ENCODE data around the gene VPS13D.

Gene VPS13D

DNA sequence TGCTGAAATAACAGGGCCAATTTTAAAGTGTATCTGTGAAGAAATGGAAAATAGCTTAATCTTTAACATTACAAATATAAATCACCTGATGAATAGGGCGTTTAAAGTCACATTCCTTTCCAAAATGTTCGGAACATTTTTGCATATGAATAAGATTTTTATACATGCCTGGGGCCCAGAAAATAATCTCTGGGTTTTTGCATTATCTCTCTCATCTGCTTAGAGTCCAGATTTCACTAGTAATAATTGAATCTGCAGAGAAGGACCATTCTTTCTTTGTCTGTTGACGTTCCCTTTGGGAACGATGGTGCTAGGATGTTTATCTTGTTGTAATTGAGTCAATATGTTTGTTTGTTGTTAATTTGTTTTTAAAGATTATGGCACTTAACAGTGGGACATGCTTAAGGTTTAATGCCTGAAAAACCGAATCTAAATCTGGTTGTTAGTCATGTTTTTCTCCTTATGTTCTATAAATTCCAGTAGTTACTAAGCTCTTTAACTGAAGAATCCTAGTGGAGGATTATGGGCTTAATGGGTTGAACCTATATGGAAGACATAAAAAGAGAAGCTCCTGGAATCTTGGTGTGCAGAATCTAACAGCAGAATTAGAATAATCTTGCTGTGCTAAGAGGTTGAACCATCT lies 140.6 kb downstream of the VPS13D start:
- Histone ChIP-seq H3K4me3 (ENCODE audit: low read length) (no peak overlapping the region), H3K36me3 (ENCODE audit: control insufficient read depth, insufficient read depth, low read length) (peaks cover 4% of the 10 kb centered on the region), H3K9ac (ENCODE audit: low read length) (no peak overlapping the region), H3K9me3 (ENCODE audit: control insufficient read depth, low read length) (no peaks in the 10 kb centered on the region), H3K27me3 (ENCODE audit: control insufficient read depth, insufficient read depth, low read length) (no peaks in the 10 kb centered on the region), H3K4me1 (ENCODE audit: control insufficient read depth, insufficient read depth, low read length) (no peaks in the 10 kb centered on the region)

- peaks cover 4% of the 10 kb centered on the region for H3K36me3 ChIP-seq (ENCODE audit: control insufficient read depth, insufficient read depth, low read length)
- H3K27me3 ChIP-seq (ENCODE audit: control insufficient read depth, insufficient read depth, low read length), result no peaks in the 10 kb centered on the region
- no peak overlapping the region for H3K9ac ChIP-seq (ENCODE audit: low read length)
- no peaks in the 10 kb centered on the region for H3K4me1 ChIP-seq (ENCODE audit: control insufficient read depth, insufficient read depth, low read length)
- no peaks in the 10 kb centered on the region for H3K9me3 ChIP-seq (ENCODE audit: control insufficient read depth, low read length)
- no peak overlapping the region for H3K4me3 ChIP-seq (ENCODE audit: low read length)
Observed at GRCh38 chr1:12371053-12371452, 141.2 kb downstream of the VPS13D start.

GRCh38 chr1:12372180-12372579 lies 142.3 kb downstream of the VPS13D start:
- no peaks in the 10 kb centered on the region for H3K4me1 ChIP-seq (ENCODE audit: control insufficient read depth, insufficient read depth, low read length)
- H3K9ac ChIP-seq (ENCODE audit: low read length), result no peak overlapping the region
- H3K27me3 ChIP-seq (ENCODE audit: control insufficient read depth, insufficient read depth, low read length), result no peaks in the 10 kb centered on the region
- H3K36me3 ChIP-seq (ENCODE audit: control insufficient read depth, insufficient read depth, low read length), result peaks cover 4% of the 10 kb centered on the region
- H3K4me3 ChIP-seq (ENCODE audit: low read length), result no peak overlapping the region
- no peaks in the 10 kb centered on the region for H3K9me3 ChIP-seq (ENCODE audit: control insufficient read depth, low read length)

- no peaks in the 10 kb centered on the region for H3K4me1 ChIP-seq (ENCODE audit: control insufficient read depth, insufficient read depth, low read length)
- no peak overlapping the region for H3K9ac ChIP-seq (ENCODE audit: low read length)
- no peaks in the 10 kb centered on the region for H3K9me3 ChIP-seq (ENCODE audit: control insufficient read depth, low read length)
- H3K4me3 ChIP-seq (ENCODE audit: low read length), result no peak overlapping the region
- no peaks in the 10 kb centered on the region for H3K27me3 ChIP-seq (ENCODE audit: control insufficient read depth, insufficient read depth, low read length)
- peaks cover 4% of the 10 kb centered on the region for H3K36me3 ChIP-seq (ENCODE audit: control insufficient read depth, insufficient read depth, low read length)
Observed at GRCh38 chr1:12372761-12373160, 142.9 kb downstream of the VPS13D start.

DNA sequence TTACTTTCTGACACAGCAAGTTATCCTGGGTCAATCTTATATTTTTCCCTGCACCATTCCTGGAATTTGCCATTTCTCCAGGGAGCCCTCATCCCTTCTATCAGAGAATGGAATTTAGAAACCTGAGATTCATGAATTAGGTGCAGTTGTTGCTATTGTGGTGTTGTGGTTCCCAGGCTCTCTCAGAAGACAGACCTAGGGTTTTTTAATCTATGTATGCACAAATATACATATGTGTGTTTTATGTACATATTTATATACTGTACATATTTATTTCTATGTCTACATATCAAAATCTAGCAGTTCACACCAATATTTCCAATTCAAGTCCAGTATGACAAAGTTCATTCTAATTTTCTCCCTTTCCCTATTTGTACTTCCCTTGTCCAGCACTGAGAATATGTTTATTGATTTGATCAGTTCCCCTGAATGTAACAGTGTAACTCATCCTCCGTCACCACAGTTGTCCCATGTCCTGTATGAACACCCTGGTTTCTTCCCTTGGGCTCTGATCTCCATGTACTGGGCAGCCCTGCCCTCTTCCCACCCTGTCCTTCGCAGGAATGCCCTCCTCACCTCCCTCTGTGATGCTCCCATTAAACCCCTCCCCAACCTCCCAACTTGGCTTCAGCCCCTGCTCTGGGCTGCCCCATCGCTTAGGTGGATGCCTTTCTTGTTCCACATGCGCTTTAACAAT lies 145.5 kb downstream of the VPS13D start:
- no peak overlapping the region for H3K4me3 ChIP-seq (ENCODE audit: low read length)
- H3K9me3 ChIP-seq (ENCODE audit: control insufficient read depth, low read length), result no peaks in the 10 kb centered on the region
- H3K36me3 ChIP-seq (ENCODE audit: control insufficient read depth, insufficient read depth, low read length), result no peaks in the 10 kb centered on the region
- H3K9ac ChIP-seq (ENCODE audit: low read length), result no peak overlapping the region
- H3K27me3 ChIP-seq (ENCODE audit: control insufficient read depth, insufficient read depth, low read length), result no peaks in the 10 kb centered on the region
- peaks cover 2% of the 10 kb centered on the region for H3K4me1 ChIP-seq (ENCODE audit: control insufficient read depth, insufficient read depth, low read length)

DNA sequence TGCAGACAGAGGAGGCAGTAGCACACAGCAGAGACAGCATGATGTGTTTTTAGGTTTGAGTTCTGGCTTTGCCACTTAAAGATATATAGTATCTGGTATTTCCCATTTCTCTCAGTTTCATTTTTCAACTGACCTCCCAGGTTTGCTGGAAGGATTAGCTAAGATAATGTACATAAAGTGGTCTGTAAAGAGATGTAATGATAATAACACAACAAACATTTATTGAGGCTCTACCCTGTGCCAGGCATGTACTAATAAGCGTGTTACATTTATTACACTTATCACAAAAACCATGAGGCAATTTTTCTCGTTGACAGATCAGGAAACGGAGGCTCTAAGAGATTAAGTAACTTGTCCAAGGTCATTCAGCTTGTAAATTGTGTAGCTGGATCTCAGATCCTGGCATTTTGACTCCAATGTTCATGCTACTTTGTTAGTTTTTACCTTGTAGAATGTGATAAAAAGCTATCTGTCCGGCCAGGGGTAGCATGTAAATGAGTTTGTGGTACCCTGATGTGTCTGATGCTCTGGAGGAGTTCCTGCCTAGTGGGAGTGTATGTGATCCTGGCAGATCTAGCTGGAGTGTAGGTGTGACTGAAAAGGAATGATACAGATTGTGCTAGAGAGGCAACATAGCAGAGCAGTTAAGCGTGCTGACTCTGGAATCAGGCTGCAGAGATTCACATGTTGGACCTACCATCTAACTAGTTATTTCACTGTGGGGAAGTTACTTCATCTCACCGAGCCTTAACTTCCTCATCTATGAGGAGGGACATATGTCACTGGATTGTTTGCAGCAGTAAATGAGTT lies 146.6 kb downstream of the VPS13D start:
- Histone ChIP-seq H3K9me3 (ENCODE audit: control insufficient read depth, low read length) (no peaks in the 10 kb centered on the region), H3K27me3 (ENCODE audit: control insufficient read depth, insufficient read depth, low read length) (no peaks in the 10 kb centered on the region), H3K4me1 (ENCODE audit: control insufficient read depth, insufficient read depth, low read length) (peaks cover 10% of the 10 kb centered on the region), H3K9ac (ENCODE audit: low read length) (no peak overlapping the region), H3K36me3 (ENCODE audit: control insufficient read depth, insufficient read depth, low read length) (no peaks in the 10 kb centered on the region), H3K4me3 (ENCODE audit: low read length) (no peak overlapping the region)

GRCh38 chr1:12380326-12381249 lies 150.8 kb downstream of the VPS13D start:
- Histone ChIP-seq H3K27me3 (ENCODE audit: control insufficient read depth, insufficient read depth, low read length) (no peaks in the 10 kb centered on the region), H3K9me3 (ENCODE audit: control insufficient read depth, low read length) (no peaks in the 10 kb centered on the region), H3K4me3 (ENCODE audit: low read length) (no peak overlapping the region), H3K9ac (ENCODE audit: low read length) (no peak overlapping the region), H3K36me3 (ENCODE audit: control insufficient read depth, insufficient read depth, low read length) (no peaks in the 10 kb centered on the region), H3K4me1 (ENCODE audit: control insufficient read depth, insufficient read depth, low read length) (peaks cover 28% of the 10 kb centered on the region)

DNA sequence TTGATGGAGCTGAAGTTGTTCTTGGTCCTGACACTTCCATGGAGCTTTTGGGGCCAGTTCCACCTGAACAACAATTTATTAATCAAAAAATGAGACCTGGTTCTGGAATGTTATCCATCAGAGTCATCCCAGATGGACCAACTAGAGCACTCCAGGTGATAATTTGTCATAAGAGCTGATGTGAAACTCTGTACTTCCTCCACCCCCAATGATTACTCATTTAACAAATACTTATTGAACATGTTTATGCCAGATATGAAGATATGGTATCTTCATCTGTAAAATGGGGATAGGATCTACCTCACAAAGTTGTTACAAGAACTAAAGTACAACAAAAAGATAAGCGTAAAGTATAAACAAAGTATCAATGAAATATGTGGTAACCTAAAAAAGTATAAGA lies 153.2 kb downstream of the VPS13D start:
- H3K4me3 ChIP-seq (ENCODE audit: low read length), result no peak overlapping the region
- no peaks in the 10 kb centered on the region for H3K9me3 ChIP-seq (ENCODE audit: control insufficient read depth, low read length)
- no peak overlapping the region for H3K9ac ChIP-seq (ENCODE audit: low read length)
- no peaks in the 10 kb centered on the region for H3K27me3 ChIP-seq (ENCODE audit: control insufficient read depth, insufficient read depth, low read length)
- peaks cover 3% of the 10 kb centered on the region for H3K36me3 ChIP-seq (ENCODE audit: control insufficient read depth, insufficient read depth, low read length)
- H3K4me1 ChIP-seq (ENCODE audit: control insufficient read depth, insufficient read depth, low read length), result peaks cover 28% of the 10 kb centered on the region

DNA sequence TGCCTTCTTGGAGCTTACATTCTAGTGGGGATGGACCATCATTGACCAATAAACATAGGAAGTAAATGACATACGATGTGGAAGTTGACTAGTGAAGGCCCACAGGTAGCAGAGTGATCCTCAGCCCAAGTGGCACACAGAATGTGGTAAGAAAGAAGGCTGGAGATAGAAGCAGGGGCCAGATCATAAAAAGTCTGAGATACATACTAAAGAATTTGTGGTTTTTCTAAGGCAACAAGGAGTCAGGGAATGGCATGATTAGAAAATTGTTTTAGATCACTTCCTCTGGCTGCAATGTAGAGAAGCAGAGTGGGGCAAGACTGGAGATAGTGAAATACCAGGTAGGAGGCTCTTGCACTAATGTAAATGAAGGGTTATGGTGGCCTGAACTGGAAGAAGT lies 154.0 kb downstream of the VPS13D start:
- Histone ChIP-seq H3K4me1 (ENCODE audit: control insufficient read depth, insufficient read depth, low read length) (peaks cover 28% of the 10 kb centered on the region), H3K9ac (ENCODE audit: low read length) (no peak overlapping the region), H3K4me3 (ENCODE audit: low read length) (no peak overlapping the region), H3K27me3 (ENCODE audit: control insufficient read depth, insufficient read depth, low read length) (no peaks in the 10 kb centered on the region), H3K36me3 (ENCODE audit: control insufficient read depth, insufficient read depth, low read length) (peaks cover 3% of the 10 kb centered on the region), H3K9me3 (ENCODE audit: control insufficient read depth, low read length) (no peaks in the 10 kb centered on the region)

GRCh38 chr1:12384836-12385456 lies 155.1 kb downstream of the VPS13D start:
- Histone ChIP-seq H3K4me3 (ENCODE audit: low read length) (no peak overlapping the region), H3K36me3 (ENCODE audit: control insufficient read depth, insufficient read depth, low read length) (peaks cover 3% of the 10 kb centered on the region)

GRCh38 chr1:12386130-12386529 lies 156.3 kb downstream of the VPS13D start:
- Histone ChIP-seq H3K4me1 (ENCODE audit: control insufficient read depth, insufficient read depth, low read length) (peaks cover 18% of the 10 kb centered on the region), H3K9ac (ENCODE audit: low read length) (no peak overlapping the region), H3K36me3 (ENCODE audit: control insufficient read depth, insufficient read depth, low read length) (peaks cover 3% of the 10 kb centered on the region), H3K4me3 (ENCODE audit: low read length) (no peak overlapping the region), H3K9me3 (ENCODE audit: control insufficient read depth, low read length) (no peaks in the 10 kb centered on the region), H3K27me3 (ENCODE audit: control insufficient read depth, insufficient read depth, low read length) (no peaks in the 10 kb centered on the region)

More at GRCh38 chr1:12384836-12385456, 155.1 kb downstream of the VPS13D start:
- Histone ChIP-seq H3K9ac (ENCODE audit: low read length) (no peak overlapping the region), H3K4me1 (ENCODE audit: control insufficient read depth, insufficient read depth, low read length) (peaks cover 28% of the 10 kb centered on the region), H3K27me3 (ENCODE audit: control insufficient read depth, insufficient read depth, low read length) (no peaks in the 10 kb centered on the region), H3K9me3 (ENCODE audit: control insufficient read depth, low read length) (no peaks in the 10 kb centered on the region)

Data from mucosa of stomach (tissue), 1 donor.